DOHH2 (cell line): ENCODE results near the gene TTLL7.

Experiments used
- H3F3A ChIP-seq: fragments of 200-600 bp; sonication (generic), shearing (Covaris generic); 2 replicates; pipeline ENCODE4 v1.6.0; 2016; ENCODE audit warnings: antibody characterized with exemption, mild to moderate bottlenecking; ENCODE audit not compliant: control insufficient read depth, insufficient read depth
- H3K27ac ChIP-seq: fragments of 200-600 bp; sonication (generic); 2 replicates; pipeline ENCODE4 v1.5.1; 2014; ENCODE audit warnings: low read depth, mild to moderate bottlenecking, low read length, moderate library complexity
- H3K27me3 ChIP-seq: fragments of 200-600 bp; sonication (generic); 2 replicates; pipeline ENCODE4 v1.6.1; 2014; ENCODE audit warnings: mild to moderate bottlenecking, low read length, mixed read lengths; ENCODE audit not compliant: control insufficient read depth
- H3K36me3 ChIP-seq: fragments of 200-600 bp; sonication (generic); 2 replicates; pipeline ENCODE4 v1.6.1; 2014; ENCODE audit warnings: mild to moderate bottlenecking, low read length, moderate library complexity, mixed read lengths; ENCODE audit not compliant: control insufficient read depth
- H3K4me1 ChIP-seq: fragments of 200-600 bp; sonication (generic); 2 replicates; pipeline ENCODE4 v1.6.1; 2014; ENCODE audit warnings: mild to moderate bottlenecking, low read length, mixed read lengths; ENCODE audit not compliant: control insufficient read depth
- H3K4me2 ChIP-seq: fragments of 200-600 bp; sonication (generic); 2 replicates; pipeline ENCODE4 v1.6.0; 2014; ENCODE audit warnings: mild to moderate bottlenecking, low read length, moderate library complexity
- H3K4me3 ChIP-seq: fragments of 200-600 bp; sonication (generic); 2 replicates; pipeline ENCODE4 v1.5.1; 2014; ENCODE audit warnings: mild to moderate bottlenecking, low read length, mixed read lengths
- H3K79me2 ChIP-seq: fragments of 200-600 bp; sonication (generic); 2 replicates; pipeline ENCODE4 v1.6.1; 2014; ENCODE audit warnings: mild to moderate bottlenecking, low read length, mixed read lengths; ENCODE audit not compliant: control insufficient read depth
- H3K9me2 ChIP-seq: fragments of 200-600 bp; sonication (generic); replicated peaks from 2 replicates; pipeline ENCODE4 v1.6.1; 2014; ENCODE audit warnings: mild to moderate bottlenecking, low read length, mixed read lengths; ENCODE audit not compliant: control insufficient read depth
- H3K9me3 ChIP-seq: fragments of 200-600 bp; sonication (generic); 2 replicates; pipeline ENCODE4 v1.6.1; 2014; ENCODE audit warnings: antibody characterized with exemption, low read length, mixed read lengths; ENCODE audit not compliant: control insufficient read depth, insufficient read depth
- H4K20me1 ChIP-seq: fragments of 200-600 bp; sonication (generic); 2 replicates; pipeline ENCODE4 v1.6.0; 2014; ENCODE audit warnings: low read depth, mild to moderate bottlenecking, antibody characterized with exemption, low read length, moderate library complexity; ENCODE audit not compliant: control insufficient read depth, insufficient read depth
- CTCF ChIP-seq: fragments of 200-600 bp; sonication (generic); IDR thresholded peaks from one replicate; pipeline ENCODE4 v1.5.1; 2014; ENCODE audit warnings: antibody characterized with exemption, mild to moderate bottlenecking, low read depth, low read length; ENCODE audit not compliant: poor library complexity, severe bottlenecking
- EZH2phosphoT487 ChIP-seq: fragments of 200-600 bp; sonication (generic); IDR thresholded peaks from 2 replicates; pipeline ENCODE4 v1.6.1; 2017; ENCODE audit warnings: borderline replicate concordance, mild to moderate bottlenecking, antibody characterized with exemption, low read length, moderate library complexity, mixed read lengths

TTLL7 gene

GRCh38 chr1:83922431-83922830 lies 76.5 kb downstream of the TTLL7 start:
- Histone ChIP-seq H3K4me2 (no peak overlapping the region), H3K27me3 (no peaks in the 10 kb centered on the region), H3K27ac (no peak overlapping the region), H3K4me3 (no peak overlapping the region), H3F3A (no peaks in the 10 kb centered on the region), H3K4me1 (no peaks in the 10 kb centered on the region), H3K9me2 (no peaks in the 10 kb centered on the region), H4K20me1 (no peaks in the 10 kb centered on the region), H3K9me3 (no peaks in the 10 kb centered on the region), H3K79me2 (no peaks in the 10 kb centered on the region), H3K36me3 (no peaks in the 10 kb centered on the region)
- TF ChIP-seq CTCF = no peak
- no peak for TF ChIP-seq EZH2phosphoT487

GRCh38 chr1:83920320-83920719 lies 78.6 kb downstream of the TTLL7 start:
- Histone ChIP-seq H3F3A (no peaks in the 10 kb centered on the region), H3K9me3 (no peaks in the 10 kb centered on the region), H3K79me2 (no peaks in the 10 kb centered on the region), H4K20me1 (no peaks in the 10 kb centered on the region), H3K27ac (no peak overlapping the region), H3K27me3 (no peaks in the 10 kb centered on the region), H3K4me1 (no peaks in the 10 kb centered on the region), H3K9me2 (no peaks in the 10 kb centered on the region), H3K4me3 (no peak overlapping the region), H3K36me3 (no peaks in the 10 kb centered on the region), H3K4me2 (no peak overlapping the region)
- TF ChIP-seq CTCF = no peak
- TF ChIP-seq EZH2phosphoT487 = no peak

GRCh38 chr1:83919872-83920271 lies 79.1 kb downstream of the TTLL7 start:
- Histone ChIP-seq H3K9me3 (no peaks in the 10 kb centered on the region), H3K4me1 (no peaks in the 10 kb centered on the region), H3K4me2 (no peak overlapping the region), H4K20me1 (no peaks in the 10 kb centered on the region), H3K4me3 (no peak overlapping the region), H3F3A (no peaks in the 10 kb centered on the region), H3K79me2 (no peaks in the 10 kb centered on the region), H3K9me2 (no peaks in the 10 kb centered on the region), H3K36me3 (no peaks in the 10 kb centered on the region), H3K27me3 (no peaks in the 10 kb centered on the region), H3K27ac (no peak overlapping the region)
- TF ChIP-seq EZH2phosphoT487 = no peak
- TF ChIP-seq CTCF = no peak

GRCh38 chr1:83918688-83919285 lies 80.1 kb downstream of the TTLL7 start:
- H3K4me2 ChIP-seq = no peak overlapping the region
- no peaks in the 10 kb centered on the region for H3F3A ChIP-seq
- no peaks in the 10 kb centered on the region for H3K27me3 ChIP-seq
- TF ChIP-seq EZH2phosphoT487 (no peak), CTCF (no peak)
- no peaks in the 10 kb centered on the region for H3K9me3 ChIP-seq
- no peaks in the 10 kb centered on the region for H3K4me1 ChIP-seq
- no peaks in the 10 kb centered on the region for H3K79me2 ChIP-seq
- no peak overlapping the region for H3K27ac ChIP-seq
- no peaks in the 10 kb centered on the region for H3K36me3 ChIP-seq
- no peaks in the 10 kb centered on the region for H3K9me2 ChIP-seq
- no peaks in the 10 kb centered on the region for H4K20me1 ChIP-seq
- no peak overlapping the region for H3K4me3 ChIP-seq
